Endometrial microvascular endothelial cells (primary cell): ENCODE results near the gene EPB42. TPM values are rescaled to one million over a fixed set of nuclear protein-coding genes. Genes with fewer than 3 reads are reported as not detected.
"Not testable (repeated sequence)": the region's sequence is repeated elsewhere in the genome, so short reads cannot be mapped to it uniquely, and the experiment has no call there.

Experiments
- in situ Hi-C: cut with HindIII; loops from 2 replicates; pipeline ENCODE4 v1.10.0; 2017; ENCODE audit warnings: low sequenced_read_pairs, low pct_unique_long_range_greater_than_20kb; ENCODE audit errors: inconsistent ontology term
- total RNA-seq: library from RNA; depleted of rRNA; stranded (reverse); fragments of >200 nt; gene quantifications from one replicate; pipeline ENCODE4 v1.2.3, GENCODE V29; 2015; ENCODE audit errors: inconsistent ontology term

EPB42 gene
- total RNA-seq, 1 donor from 2014 or later, result not detected

DNA sequence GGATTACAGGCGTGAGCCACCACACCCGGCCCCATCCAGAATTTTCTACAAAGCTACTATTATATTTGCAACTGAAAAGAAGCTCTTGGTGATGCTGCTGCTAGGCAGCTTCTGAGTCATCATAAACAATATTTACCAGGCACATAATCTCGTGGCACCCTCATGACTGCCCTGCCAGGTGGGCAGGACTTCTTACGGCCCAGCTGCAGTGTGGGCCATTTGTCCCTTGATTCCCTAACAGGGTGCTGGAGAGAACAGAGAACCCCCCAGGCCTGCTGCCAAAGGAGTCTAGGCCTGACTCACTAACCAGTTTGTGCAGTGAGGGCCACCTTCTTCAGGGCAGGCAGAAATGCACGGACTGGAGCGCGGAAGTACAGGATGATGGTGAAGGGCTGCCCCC is 4.9 kb downstream of the EPB42 start:
- in situ Hi-C loops, result no loop called here

DNA sequence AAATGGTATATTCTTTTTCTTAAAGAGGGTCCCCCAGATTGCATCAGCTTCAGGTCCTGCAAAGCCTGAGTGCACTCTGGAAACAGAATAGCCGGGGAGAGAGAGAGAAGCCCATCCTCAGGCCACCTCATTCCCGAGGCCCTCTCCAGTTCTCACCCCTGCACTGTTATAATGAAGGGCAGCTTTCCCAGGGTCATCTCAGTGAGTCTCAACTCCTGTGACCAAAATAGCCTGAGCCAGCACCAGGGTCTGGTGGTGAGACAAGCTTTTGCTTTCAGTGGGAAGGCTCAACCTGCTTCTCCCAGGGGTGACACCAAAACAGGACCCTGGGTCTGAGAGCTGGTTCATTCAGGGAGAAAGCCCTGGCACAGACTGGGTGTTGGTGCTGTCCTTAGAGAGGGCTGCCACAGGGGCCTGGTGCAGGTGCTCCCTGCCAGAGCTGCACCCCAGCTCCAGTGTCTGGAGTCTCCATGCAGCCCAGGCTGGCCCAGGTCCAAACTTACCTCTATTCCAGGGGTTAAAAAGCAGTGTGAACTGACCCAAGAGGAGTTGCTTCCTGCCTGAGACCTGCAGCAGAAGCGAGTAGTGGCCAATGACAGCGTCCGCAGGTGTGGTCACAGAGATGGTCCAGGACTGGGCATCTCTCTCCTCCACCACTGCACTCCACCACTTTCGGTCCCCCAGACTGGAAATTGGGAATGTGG is 6.1 kb downstream of the EPB42 start:
- in situ Hi-C loops, result no loop called here

DNA sequence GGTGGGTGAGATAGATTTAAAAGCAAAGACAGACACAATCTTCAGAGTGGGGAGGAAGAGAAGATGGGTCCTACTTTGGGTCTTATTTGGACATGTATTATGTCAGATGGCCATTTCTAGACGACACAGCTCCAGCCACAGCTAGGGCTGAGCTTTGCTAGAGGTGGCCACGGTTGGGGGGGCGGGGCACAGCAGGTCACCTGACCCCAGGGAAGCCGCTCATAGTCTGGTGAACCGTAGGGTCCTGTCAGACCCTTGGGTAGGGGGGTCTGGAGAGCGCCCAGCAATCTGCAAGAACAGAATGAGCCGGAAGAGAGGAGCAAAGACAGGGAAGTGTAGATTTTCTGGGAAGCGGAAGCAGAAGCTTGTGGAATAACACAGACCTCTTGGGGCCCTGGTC is 6.6 kb downstream of the EPB42 start:
- in situ Hi-C loops, result no loop called here

DNA sequence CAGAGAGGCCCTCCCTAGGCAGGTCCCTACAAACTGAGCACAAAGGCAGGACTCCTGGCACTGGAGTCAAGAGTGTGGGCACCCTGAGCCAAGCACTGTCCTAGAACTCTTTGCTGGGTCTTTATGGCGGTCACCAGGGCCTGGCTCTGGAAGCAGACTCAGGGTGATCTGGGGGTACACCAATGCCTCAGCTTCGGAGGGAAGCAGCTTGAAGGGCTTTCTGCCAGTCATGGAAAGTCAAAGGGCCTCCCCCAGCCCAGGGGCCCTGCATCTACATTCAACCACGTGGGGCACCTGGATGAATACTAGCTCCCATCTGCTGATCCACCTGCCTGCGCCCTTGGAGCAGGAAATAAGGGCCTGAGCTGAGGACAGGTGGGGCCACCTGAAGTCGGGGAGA is 7.4 kb downstream of the EPB42 start:
- in situ Hi-C loops, result no loop called here

DNA sequence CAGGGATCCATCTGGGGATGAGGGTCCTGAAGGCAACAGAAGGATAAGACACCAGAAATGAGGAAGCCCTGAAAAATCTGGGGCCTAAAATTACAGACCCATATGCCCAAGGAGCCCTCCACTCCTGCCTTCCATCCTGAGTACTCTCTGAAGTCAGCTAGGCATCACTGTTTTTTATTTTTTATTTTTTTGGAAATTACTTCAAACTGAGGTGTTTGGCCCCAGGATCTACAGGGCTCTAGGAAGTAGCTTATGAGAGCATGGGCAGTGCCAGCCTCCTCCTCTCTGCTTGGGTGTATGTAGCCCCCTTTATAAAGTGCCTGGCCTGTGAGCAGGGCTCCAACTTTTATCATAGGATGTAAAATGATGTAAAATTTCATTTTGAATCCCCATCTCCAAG is 7.9 kb downstream of the EPB42 start:
- in situ Hi-C loops, result no loop called here

DNA sequence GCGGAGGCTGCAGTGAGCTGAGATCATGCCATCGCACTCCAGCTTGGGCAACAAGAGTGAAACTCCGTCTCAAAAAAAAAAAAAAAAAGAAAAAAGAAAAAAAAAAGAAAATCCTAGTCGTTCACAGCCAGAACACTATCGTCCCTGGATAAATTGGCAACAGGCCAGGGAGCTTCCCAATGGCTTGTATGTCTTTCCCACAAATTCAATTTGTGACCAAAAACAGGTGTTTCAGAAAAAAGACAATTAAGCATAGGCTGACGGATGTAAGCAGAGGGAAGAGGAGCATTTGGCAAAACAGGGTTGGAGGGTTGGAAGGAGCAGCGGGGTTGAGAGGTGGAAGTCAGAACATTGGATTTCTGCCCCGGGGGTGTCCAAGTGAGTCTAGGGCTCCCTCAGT is 8.5 kb downstream of the EPB42 start:
- in situ Hi-C loops, result no loop called here

DNA sequence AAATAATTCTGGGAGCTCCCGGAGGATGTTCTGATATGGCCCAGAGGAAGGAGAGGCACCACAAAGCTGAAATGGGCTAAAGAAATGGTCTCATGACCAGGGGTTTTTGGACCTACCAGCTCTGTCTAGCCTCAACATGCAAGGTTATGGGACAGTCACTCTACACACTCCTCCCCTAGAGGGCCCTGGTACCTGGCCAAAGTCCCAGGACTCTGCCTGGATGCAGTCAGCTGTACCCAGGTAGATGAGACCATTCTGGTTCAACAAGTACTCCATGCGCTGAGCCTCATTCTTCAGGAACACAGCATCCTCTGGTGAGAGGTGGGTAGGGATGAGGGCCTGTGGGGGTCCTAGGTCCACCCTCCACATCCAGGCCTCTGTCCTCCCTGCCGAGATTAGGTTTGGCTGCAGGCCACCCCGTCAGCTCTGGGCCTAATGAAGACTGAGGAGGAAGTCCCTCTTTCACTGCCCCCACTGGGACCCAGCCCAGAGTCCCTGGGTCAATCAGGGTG is 9.5 kb downstream of the EPB42 start:
- in situ Hi-C loops, result no loop called here

DNA sequence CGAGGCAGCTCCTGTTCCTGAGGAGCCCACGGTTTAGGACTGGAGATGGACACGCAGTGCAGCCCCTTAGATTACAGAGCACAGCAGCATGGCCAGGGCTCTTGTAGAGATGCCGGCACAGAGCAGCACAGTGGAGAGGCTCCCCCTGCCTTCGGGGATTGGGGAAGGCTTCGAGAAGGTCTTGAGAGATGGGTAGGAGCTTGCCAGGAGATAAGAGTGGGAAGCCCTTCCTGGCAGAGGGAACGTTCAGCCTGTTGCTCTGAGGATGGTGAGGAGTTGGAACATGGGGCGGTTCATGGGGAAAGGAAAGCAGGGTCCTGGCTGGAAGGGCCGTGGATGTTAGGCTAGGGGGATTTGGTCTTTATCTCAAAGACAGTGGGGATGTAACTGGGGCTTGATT is 10.0 kb downstream of the EPB42 start:
- in situ Hi-C loops, result no loop called here

DNA sequence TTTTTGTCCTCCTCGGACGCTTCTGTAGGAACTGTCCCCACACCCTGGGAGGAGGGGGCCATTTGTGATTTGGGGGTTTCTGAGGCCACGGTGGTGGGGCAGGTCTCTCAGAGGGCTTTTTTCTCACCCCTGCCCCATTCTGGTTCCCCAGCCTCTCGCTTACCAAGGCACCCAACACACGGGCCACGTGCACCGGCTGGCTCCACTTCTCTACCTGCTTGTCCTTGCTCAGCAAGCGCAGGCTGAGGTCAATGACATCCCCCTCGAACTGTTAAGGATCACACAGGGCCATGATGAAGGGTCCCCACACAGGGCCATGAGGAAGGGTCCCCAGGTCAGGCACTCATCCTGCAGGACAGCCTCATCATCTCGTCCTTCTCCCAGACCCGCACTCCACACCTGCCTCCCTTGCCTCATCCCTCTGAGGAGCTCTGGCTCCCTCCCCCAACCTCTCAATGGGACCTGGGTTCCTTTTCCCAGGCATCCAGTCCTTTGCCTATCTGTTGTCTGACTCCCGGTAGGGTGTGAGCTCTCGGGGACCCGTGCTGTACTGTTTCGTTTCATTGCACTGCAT is 10.6 kb downstream of the EPB42 start:
- in situ Hi-C loops, result no loop called here

DNA sequence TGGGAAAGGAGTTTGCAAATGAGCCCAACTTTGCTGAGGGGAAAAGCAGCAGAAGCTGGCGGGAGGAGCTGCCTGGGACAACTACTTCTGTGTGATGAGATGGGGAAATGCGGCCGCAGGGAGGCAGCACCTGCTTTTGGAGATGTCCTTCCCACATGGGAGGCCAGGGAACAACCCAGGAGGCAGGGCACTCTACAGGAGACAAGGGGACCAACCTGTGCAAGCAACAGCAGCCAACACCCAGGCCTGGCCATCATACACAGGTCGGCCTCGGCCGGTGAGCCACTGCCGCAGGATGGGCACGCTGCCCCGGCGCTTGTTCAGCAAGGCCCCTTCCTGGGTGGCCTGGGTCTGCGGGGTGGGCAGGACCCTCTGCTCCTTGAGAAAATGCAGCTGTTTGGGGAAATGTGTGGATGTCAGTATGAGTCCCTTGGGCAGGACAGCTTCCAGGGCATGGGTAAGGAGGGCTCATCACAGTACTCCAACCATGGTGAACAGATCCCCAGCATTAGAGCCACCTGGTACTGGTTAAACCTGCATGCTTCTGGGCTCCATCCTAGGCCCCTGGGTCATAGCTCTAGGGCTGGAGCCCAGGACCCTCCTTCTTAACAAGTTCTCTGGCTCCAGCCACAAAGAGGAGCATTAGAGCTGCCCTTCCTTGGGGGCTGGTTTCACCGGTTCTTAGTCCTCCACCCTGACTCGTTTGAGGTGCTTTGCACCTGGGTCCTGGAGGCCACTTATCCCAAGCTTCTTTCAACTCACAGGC is 11.6 kb downstream of the EPB42 start:
- in situ Hi-C loops, result no loop called here

DNA sequence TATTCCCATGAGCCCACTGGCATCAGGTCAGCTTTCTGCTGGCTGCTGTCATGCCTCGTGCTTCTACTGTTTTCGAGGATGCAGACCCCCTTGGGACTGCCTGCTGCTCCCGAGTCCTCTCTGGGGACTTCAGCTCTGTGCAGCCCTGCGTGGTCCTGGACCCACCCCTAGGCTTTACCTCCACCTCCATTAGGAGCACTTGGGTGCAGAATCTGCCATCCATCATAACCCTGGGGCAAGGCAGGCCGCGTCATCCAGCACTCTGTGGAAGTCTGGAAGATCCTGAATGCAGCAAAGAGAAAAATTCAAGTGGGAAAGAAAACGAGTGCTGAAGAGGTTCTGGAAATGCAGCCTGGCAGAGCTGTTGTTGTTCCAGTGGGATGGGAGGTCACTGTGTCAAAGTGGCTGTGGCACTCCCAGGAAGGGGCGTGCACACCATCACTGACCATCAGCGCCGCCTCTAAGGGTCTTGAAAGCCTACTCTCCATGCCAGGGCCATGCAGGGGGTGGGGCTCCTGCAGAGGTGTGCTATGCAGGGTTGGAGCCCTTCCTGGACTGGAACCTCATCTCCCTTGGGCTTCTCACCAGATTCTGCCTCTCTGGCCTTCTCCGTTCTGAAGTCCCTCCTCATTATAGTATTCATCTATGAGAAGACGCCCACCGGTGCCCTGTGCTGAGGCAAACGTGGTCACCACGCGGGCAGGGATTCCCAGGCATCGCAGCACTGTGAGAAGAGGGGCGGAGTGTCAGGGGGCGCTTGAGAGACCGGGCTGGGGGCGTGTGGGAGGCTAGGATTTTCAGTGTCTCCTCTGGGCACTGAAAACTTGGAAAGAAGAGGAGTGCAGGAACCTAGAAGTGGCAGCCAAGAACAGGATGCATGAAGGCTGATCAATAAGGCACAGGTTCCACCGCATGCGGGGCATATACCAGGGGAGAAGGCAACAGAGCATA is 12.5 kb downstream of the EPB42 start:
- in situ Hi-C loops, result no loop called here

DNA sequence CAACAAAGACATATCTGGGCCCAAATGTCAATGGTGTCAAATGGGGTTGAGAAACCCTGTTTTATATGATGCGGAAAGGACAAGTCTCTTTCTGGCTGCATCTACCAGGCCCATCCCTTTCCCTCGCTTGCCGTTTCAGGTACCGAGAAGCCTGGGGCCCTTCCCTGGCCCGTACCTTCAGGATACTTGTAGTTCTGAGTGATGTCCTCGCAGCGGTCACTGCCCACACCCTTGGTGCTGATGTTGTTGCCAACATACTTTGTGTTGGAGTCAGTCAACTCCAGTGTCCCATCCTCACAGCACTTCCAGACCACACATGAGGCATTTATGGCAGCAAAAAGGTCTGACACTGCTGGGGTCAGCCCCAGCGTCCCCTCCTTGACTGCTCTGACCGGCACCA is 13.8 kb downstream of the EPB42 start:
- in situ Hi-C loops, result no loop called here

DNA sequence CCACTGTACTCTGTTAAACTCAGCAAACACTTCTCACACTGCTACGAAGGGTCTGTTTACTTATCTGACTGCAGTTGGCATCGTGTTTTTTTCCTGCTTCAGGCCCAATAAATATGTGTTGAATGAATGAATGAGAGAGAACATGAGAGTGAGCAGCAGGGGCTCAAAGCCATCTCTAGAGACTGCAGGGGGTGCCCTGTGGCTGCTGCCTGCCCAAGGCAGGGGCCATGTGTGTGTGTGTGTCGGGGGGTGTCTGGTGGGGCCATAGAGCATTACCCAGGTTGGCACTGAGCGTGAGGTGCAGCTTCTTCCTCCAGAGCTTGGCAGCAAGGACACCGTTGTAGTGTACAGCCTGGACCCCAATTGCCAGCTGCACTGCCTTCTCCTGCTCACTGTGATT is 14.8 kb downstream of the EPB42 start:
- in situ Hi-C loops, result no loop called here

DNA sequence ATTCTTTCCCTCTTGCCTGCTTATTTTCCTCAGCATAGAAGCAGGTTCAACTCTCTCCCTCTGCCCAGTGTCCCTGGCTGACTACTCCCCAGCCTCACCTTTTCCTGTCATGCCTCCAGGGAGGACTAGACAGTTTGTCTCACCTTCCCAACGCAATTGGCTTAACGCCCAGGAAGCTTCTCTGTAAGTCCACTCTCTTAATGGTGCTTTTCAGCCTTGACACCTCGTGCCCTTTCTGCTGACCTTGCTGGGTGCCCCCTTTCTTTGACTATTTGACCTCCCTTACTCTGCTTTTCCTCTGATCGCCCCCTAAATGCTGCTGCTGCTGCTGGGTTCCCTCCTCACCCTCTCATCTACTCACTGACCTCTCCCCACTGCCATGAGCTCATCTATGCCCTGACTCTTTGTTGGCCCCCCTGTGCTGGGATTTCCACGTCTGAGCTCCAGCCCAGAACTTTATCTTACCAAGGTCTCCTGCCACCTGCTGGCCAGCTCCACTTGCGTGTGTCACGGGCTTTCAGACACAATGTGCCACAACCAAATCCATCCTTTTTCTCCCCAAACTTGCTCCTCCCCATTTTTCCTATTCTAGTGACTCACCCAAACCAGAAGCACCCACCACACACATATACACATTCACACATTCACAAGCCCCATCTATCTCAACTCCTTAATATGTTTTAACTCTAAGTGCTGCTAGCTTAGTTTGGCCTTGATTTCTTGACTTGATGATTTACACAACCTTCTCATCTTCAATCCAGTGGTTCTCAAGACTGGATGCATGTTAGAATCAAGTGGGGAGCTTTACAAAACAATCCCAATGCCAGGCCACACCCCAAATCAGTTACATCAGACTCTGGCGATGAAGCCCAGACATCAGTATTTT is 16.6 kb downstream of the EPB42 start:
- in situ Hi-C loops, result no loop called here

DNA sequence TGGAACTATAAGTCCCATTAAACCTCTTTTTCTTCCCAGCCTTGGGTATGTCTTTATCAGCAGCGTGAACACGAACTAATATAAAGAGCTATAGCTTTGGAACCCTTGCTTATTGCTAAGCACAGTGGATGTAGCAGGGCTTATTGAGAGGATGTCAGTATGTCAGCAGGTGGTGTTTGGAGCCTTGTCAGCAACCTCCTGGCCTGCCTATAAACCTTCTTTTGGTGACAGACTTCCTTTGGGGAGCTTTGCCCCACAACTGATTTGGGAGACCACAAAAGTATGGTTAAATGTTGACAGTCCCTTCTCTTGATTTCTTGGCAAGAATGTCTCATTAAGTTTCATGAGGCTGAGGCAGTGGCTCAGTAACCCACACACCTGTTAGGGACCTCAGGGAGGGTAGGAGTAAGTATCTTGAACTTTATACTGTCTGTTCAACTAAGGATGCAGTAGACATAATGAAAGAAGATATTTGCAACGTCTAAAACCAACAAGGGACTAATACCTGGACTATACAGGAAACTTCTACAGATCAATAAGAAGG is 20.8 kb downstream of the EPB42 start:
- in situ Hi-C loops, result no loop called here

DNA sequence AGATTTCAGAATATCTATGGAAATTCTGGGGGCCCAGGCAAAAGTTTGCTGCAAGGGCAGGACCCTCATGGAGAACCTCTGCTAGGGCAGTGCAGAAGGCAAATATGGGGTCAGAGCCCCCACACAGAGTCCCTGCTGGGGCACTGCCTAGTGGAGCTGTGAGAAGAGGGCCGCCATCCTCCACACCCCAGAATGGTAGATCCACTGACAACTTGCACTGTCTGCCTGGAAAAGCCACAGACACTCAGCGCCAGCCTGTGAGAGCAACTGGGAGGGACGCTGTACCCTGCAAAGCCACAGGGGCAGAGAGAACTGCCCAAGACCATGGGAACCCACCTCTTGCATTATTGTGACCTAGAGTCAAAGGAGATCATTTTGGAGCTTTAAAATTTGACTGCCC is 21.8 kb downstream of the EPB42 start:
- in situ Hi-C loops, result no loop called here

DNA sequence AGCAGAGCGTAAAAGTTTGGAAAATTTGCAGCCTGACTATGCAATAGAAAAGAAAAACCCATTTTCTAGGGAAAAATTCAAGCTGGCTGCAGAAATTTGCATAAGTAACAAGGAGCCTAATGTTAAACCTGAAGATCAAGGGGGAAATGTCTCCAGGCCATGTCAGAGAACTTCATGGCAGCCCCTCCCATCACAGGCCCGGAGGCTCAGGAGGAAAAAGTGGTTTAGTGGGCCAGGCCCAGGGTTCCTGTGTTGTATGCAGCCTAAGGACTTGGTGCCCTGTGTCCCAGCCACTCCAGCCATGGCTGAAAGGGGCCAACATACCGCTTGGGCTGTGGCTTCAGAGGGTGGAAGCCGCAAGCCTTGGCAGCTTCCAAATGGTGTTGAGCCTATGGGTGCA is 22.3 kb downstream of the EPB42 start:
- in situ Hi-C loops, result not testable (repeated sequence)

DNA sequence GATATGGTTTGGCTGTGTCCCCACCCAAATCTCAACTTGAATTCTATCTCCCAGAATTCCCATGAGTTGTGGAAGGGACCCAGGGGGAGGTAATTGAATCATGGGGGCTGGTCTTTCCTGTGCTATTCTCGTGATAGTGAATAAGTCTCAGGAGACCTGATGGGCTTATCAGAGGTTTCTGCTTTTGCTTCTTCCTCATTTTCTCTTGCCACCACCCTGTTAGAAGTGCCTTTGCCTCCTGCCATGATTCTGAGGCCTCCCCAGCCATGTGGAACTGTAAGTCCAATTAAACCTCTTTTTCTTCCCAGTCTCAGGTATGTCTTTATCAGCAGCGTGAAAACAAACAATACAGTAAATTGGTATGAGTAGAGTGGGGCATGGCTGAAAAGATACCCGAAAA is 23.0 kb downstream of the EPB42 start:
- in situ Hi-C loops, result not testable (repeated sequence)
